Measurements from ENCODE around the gene PTPRT.
"Not testable (repeated sequence)": the region's sequence is repeated elsewhere in the genome, so short reads cannot be mapped to it uniquely, and the experiment has no call there.

Gene PTPRT

GRCh38 chr20:42959996-42960395 lies 229.7 kb downstream of the PTPRT start:
- no peak for DNase-seq

GRCh38 chr20:42958367-42959069 lies 231.2 kb downstream of the PTPRT start:
- DNase-seq = no peak

GRCh38 chr20:42957704-42958095 lies 232.0 kb downstream of the PTPRT start:
- no peak for DNase-seq

- DNase-seq = no peak
Measured at GRCh38 chr20:42957018-42957703, 232.5 kb downstream of the PTPRT start.

- no peak for DNase-seq
Measured at GRCh38 chr20:42955713-42956112, 234.0 kb downstream of the PTPRT start.

GRCh38 chr20:42954951-42955350 lies 234.8 kb downstream of the PTPRT start:
- no peak for DNase-seq

GRCh38 chr20:42949950-42950349 lies 239.8 kb downstream of the PTPRT start:
- DNase-seq = no peak

GRCh38 chr20:42945234-42945994 lies 244.3 kb downstream of the PTPRT start:
- peak; percentile 49 for DNase-seq

GRCh38 chr20:42941629-42942028 lies 248.1 kb downstream of the PTPRT start:
- DNase-seq = no peak

GRCh38 chr20:42938441-42939205 lies 251.1 kb downstream of the PTPRT start:
- no peak for DNase-seq

- DNase-seq = no peak
Measured at GRCh38 chr20:42936482-42936881, 253.2 kb downstream of the PTPRT start.

- DNase-seq = no peak
Measured at GRCh38 chr20:42924215-42924614, 265.5 kb downstream of the PTPRT start.

- DNase-seq = no peak
Measured at GRCh38 chr20:42923348-42923918, 266.3 kb downstream of the PTPRT start.

GRCh38 chr20:42920776-42921175 lies 268.9 kb downstream of the PTPRT start:
- DNase-seq = no peak

- peak; percentile 35 for DNase-seq
Measured at GRCh38 chr20:42919316-42919715, 270.4 kb downstream of the PTPRT start.

GRCh38 chr20:42915081-42915480 lies 274.6 kb downstream of the PTPRT start:
- DNase-seq = no peak

GRCh38 chr20:42914302-42914701 lies 275.4 kb downstream of the PTPRT start:
- DNase-seq = no peak

- not testable (repeated sequence) for DNase-seq
Measured at GRCh38 chr20:42910808-42911207, 278.9 kb downstream of the PTPRT start.

- DNase-seq = no peak
Measured at GRCh38 chr20:42907730-42908129, 282.0 kb downstream of the PTPRT start.

- no peak for DNase-seq
Measured at GRCh38 chr20:42906120-42906519, 283.6 kb downstream of the PTPRT start.

- DNase-seq = no peak
Measured at GRCh38 chr20:42902509-42902908, 287.2 kb downstream of the PTPRT start.

GRCh38 chr20:42901689-42902440 lies 287.8 kb downstream of the PTPRT start:
- DNase-seq = no peak
